Smooth muscle cell (in vitro differentiated cells): ENCODE results near the gene TIMMDC1. TPM values are rescaled to one million over a fixed set of nuclear protein-coding genes. Genes with fewer than 3 reads are reported as not detected.
A peak's percentile ranks its signal among the peaks of the same experiment; 100 is the strongest.

ENCODE experiments used
- DNase-seq: peaks from one replicate; lab custom pipeline; 2025; ENCODE audit not compliant: unreplicated experiment; lab: John Stamatoyannopoulos, UW
- H2AFZ ChIP-seq: fragments of 200-600 bp; sonication (generic); 2 replicates; pipeline ENCODE4 v1.6.0; 2016; ENCODE audit warnings: antibody characterized with exemption, low read depth, mild to moderate bottlenecking
- H3F3A ChIP-seq: fragments of 200-600 bp; sonication (generic); 2 replicates; pipeline ENCODE4 v1.6.0; 2017; ENCODE audit warnings: antibody characterized with exemption, low read depth
- H3K27ac ChIP-seq: fragments of 200-600 bp; sonication (generic); 2 replicates; pipeline ENCODE4 v1.5.1; 2016; ENCODE audit warnings: low read depth, mild to moderate bottlenecking
- H3K27me3 ChIP-seq: fragments of 200-600 bp; sonication (generic); 2 replicates; pipeline ENCODE4 v1.6.1; 2016; ENCODE audit warnings: low read depth, mild to moderate bottlenecking
- H3K36me3 ChIP-seq: fragments of 200-600 bp; sonication (generic); 2 replicates; pipeline ENCODE4 v1.5.1; 2016; ENCODE audit warnings: low read depth
- H3K4me1 ChIP-seq: fragments of 200-600 bp; sonication (generic); 2 replicates; pipeline ENCODE4 v1.5.1; 2016; ENCODE audit warnings: low read depth
- H3K4me2 ChIP-seq: fragments of 200-600 bp; sonication (generic); 2 replicates; pipeline ENCODE4 v1.6.0; 2016; ENCODE audit warnings: mild to moderate bottlenecking
- H3K4me3 ChIP-seq: fragments of 200-600 bp; sonication (generic); 2 replicates; pipeline ENCODE4 v1.5.1; 2016; ENCODE audit warnings: mild to moderate bottlenecking
- H3K79me2 ChIP-seq: fragments of 200-600 bp; sonication (generic); 2 replicates; pipeline ENCODE4 v1.6.0; 2016; ENCODE audit warnings: low read depth, mild to moderate bottlenecking
- H3K9ac ChIP-seq: fragments of 200-600 bp; sonication (generic); 2 replicates; pipeline ENCODE4 v1.6.0; 2016; ENCODE audit warnings: low read depth
- H3K9me3 ChIP-seq: fragments of 200-600 bp; sonication (generic); replicated peaks from 2 replicates; pipeline ENCODE4 v1.5.1; 2016; ENCODE audit warnings: low read depth
- H4K20me1 ChIP-seq: fragments of 200-600 bp; sonication (generic); 2 replicates; pipeline ENCODE4 v1.6.0; 2016; ENCODE audit warnings: low read depth
- CTCF ChIP-seq: fragments of 200-600 bp; sonication (generic); IDR thresholded peaks from 2 replicates; pipeline ENCODE4 v1.5.1; 2017; ENCODE audit warnings: borderline replicate concordance, mild to moderate bottlenecking, antibody characterized with exemption; ENCODE audit not compliant: insufficient read depth, poor library complexity, severe bottlenecking
- WGBS: methylation state at CpG from one replicate; pipeline ENCODE4 v1.1.7; 2016; ENCODE audit warnings: low lambda C conversion rate; 5-methylcytosine and 5-hydroxymethylcytosine counted together
- polyA plus RNA-seq: library from polyadenylated mRNA; unstranded; fragments of >200 nt; fragmentation: Nextera tagmentation; extraction: Ambion mirVana; gene quantifications from 2 replicates; pipeline ENCODE4 v1.2.1, GENCODE V29; 2016
- total RNA-seq: library from RNA; depleted of rRNA; stranded (reverse); fragments of >200 nt; gene quantifications from 2 replicates; pipeline ENCODE4 v1.2.3, GENCODE V29; 2014

The TIMMDC1 gene
- total and polyA plus RNA-seq, 2 experiments from 2014 or later, result 83.8 to 156 TPM

DNA sequence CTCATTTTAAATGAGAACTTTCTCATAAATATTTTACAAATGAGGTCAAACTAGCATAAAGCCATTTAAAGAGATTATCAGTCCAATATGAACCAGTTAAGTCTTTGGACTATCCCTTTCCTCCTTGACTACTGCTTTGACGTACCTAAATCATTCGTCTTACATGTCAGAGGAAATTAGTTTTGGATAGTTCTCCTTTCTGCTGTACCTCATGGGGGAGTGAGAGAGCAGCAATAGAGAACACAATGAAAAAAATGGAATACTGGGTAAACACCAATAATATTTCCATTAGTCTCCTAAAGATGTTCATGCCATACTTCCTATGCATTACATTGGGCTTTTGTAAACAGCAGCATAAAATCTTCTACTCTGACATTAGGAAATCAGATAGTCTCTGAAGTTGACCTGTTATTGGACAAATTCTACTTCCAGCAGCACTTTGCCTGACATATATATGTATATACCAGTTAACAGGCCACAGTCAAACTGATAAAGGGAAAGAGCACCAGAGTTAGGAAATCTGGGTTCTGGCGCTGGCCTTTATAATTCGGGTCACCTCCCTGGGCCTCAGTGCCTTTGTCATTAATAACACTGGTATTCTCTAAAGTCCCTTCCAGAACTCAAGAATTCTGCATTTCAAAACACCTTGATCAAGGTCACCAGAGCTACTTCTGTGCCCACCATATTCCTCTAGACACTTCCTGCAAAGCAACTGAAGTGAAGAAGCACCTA, 26.8 kb downstream of the TIMMDC1 start:
- no peak overlapping the region for H3K9ac ChIP-seq
- no peaks in the 10 kb centered on the region for H3K79me2 ChIP-seq
- no peaks in the 10 kb centered on the region for H4K20me1 ChIP-seq
- no peak for DNase-seq
- TF ChIP-seq CTCF, result peak; percentile 20
- no peak overlapping the region for H3K4me3 ChIP-seq
- H3K27ac ChIP-seq, result peak overlapping the region; percentile 7
- WGBS, result 82% methylated on average over 4 of the region's 4 CpGs
- no peaks in the 10 kb centered on the region for H3K4me1 ChIP-seq
- peaks cover 9% of the 10 kb centered on the region for H3F3A ChIP-seq
- H3K9me3 ChIP-seq, result no peaks in the 10 kb centered on the region
- H3K4me2 ChIP-seq, result no peak overlapping the region
- H3K36me3 ChIP-seq, result peaks cover 13% of the 10 kb centered on the region
- no peak overlapping the region for H2AFZ ChIP-seq
- H3K27me3 ChIP-seq, result no peaks in the 10 kb centered on the region

GRCh38 chr3:119527714-119528113, 29.4 kb downstream of the TIMMDC1 start:
- H3K36me3 ChIP-seq, result no peaks in the 10 kb centered on the region
- no peaks in the 10 kb centered on the region for H3K9me3 ChIP-seq
- peaks cover 4% of the 10 kb centered on the region for H3F3A ChIP-seq
- no peak overlapping the region for H2AFZ ChIP-seq
- no peaks in the 10 kb centered on the region for H3K79me2 ChIP-seq
- H3K4me3 ChIP-seq, result no peak overlapping the region
- no peak overlapping the region for H3K4me2 ChIP-seq
- no peaks in the 10 kb centered on the region for H3K4me1 ChIP-seq
- WGBS, result 96% methylated on average over 5 of the region's 5 CpGs
- H3K9ac ChIP-seq, result no peak overlapping the region
- no peaks in the 10 kb centered on the region for H4K20me1 ChIP-seq
- H3K27me3 ChIP-seq, result no peaks in the 10 kb centered on the region
- H3K27ac ChIP-seq, result no peak overlapping the region
- DNase-seq, result no peak
- TF ChIP-seq CTCF, result no peak

GRCh38 chr3:119529883-119530282, 31.5 kb downstream of the TIMMDC1 start:
- Histone ChIP-seq H3K4me2 (no peak overlapping the region), H3K27ac (no peak overlapping the region), H3K27me3 (no peaks in the 10 kb centered on the region), H4K20me1 (no peaks in the 10 kb centered on the region), H3K9me3 (no peaks in the 10 kb centered on the region), H3K9ac (no peak overlapping the region), H3K36me3 (no peaks in the 10 kb centered on the region), H3K4me3 (no peak overlapping the region), H3F3A (no peaks in the 10 kb centered on the region), H3K4me1 (no peaks in the 10 kb centered on the region), H3K79me2 (no peaks in the 10 kb centered on the region), H2AFZ (no peak overlapping the region)
- DNase-seq, result no peak
- no peak for TF ChIP-seq CTCF

DNA sequence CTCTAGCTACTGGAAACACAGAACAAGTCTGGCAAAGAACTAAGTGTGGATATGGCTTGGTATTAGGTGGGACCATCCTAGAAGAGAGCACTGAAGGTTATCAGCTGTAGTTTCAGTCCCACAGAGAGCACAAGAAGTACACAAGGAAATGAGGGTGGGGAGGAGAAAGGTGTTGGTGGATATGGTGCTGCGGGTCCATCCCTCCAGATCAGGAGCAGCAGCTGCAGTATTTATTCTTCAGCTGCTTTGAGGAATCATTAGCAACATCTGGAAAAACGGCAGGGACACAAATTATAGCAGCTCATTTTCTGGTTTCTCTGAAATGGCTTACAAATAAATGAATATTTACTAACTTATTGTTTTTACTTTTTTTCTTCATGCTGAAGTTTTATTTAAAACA, 32.1 kb downstream of the TIMMDC1 start:
- no peak overlapping the region for H3K9ac ChIP-seq
- H2AFZ ChIP-seq, result no peak overlapping the region
- H3K4me1 ChIP-seq, result no peaks in the 10 kb centered on the region
- H4K20me1 ChIP-seq, result no peaks in the 10 kb centered on the region
- no peaks in the 10 kb centered on the region for H3F3A ChIP-seq
- no peak for TF ChIP-seq CTCF
- WGBS, result 93% methylated on average over 2 of the region's 2 CpGs
- H3K4me2 ChIP-seq, result no peak overlapping the region
- no peak for DNase-seq
- no peaks in the 10 kb centered on the region for H3K79me2 ChIP-seq
- no peaks in the 10 kb centered on the region for H3K27me3 ChIP-seq
- no peaks in the 10 kb centered on the region for H3K36me3 ChIP-seq
- no peak overlapping the region for H3K27ac ChIP-seq
- H3K9me3 ChIP-seq, result no peaks in the 10 kb centered on the region
- H3K4me3 ChIP-seq, result no peak overlapping the region
